ENCODE data around the gene LIPT1.

DNA sequence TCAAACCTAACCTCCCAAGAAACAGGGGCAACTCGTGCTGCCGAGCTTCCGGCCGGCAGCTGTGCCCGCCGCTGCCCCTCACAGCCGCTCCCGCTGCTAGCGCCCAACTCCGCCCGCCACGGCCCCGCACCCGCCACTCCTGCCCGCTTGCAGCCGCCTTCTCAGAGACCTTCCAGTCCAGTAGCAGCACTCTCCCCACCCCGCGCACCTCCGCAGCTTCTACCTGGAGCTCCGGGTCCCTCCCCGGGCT is 14.0 kb upstream of the LIPT1 start:
- TF ChIP-seq YY1 (IDR thresholded peaks at IDR 0.05; ENCODE audit: low read depth) (no peak), MAX (IDR thresholded peaks at IDR 0.05) (peak; percentile 71), CEBPB (IDR thresholded peaks at IDR 0.05) (no peak), RAD21 (IDR thresholded peaks at IDR 0.05; ENCODE audit: low read depth) (no peak), EP300 (IDR thresholded peaks at IDR 0.05; ENCODE audit: borderline replicate concordance) (no peak), TCF12 (IDR thresholded peaks at IDR 0.05; ENCODE audit: low read depth) (no peak), FOXM1 (IDR thresholded peaks at IDR 0.05; ENCODE audit: borderline replicate concordance, low read depth) (no peak), CREB1 (IDR thresholded peaks at IDR 0.05; ENCODE audit: low read depth) (no peak), NFIC (IDR thresholded peaks at IDR 0.05) (no peak), ZBTB7A (IDR thresholded peaks at IDR 0.05; ENCODE audit: low read depth) (no peak), REST (IDR thresholded peaks at IDR 0.05; ENCODE audit: low read depth) (no peak), TEAD4 (IDR thresholded peaks at IDR 0.05) (no peak)

Measured in Ishikawa (cell line).